IMR-90 (cell line): ENCODE results near the gene TMEM63C. TPM values are rescaled to one million over a fixed set of nuclear protein-coding genes. Genes with fewer than 3 reads are reported as not detected.

Experiments used
- ATAC-seq: fragments of 200-7000 bp; cut with Tn5 transposase; 2 replicates; pipeline ENCODE4 v1.9.1; 2020; ENCODE audit warnings: low read depth, mild to moderate bottlenecking, moderate library complexity
- BruUV-seq: library from RNA; stranded (reverse); fragments of 400-500 nt; replicated peaks from 2 replicates; lab custom pipeline; 2021; lab: Mats Ljungman, UMichigan
- CTCF ChIA-PET: fragments of 300-600 bp; formaldehyde crosslinking; extraction: SDS; loops from one replicate; lab custom pipeline; 2021; ENCODE audit warnings: antibody characterized with exemption; lab: Yijun Ruan, JAX
- POLR2A ChIA-PET: fragments of 300-600 bp; sonication (Branson Sonifier 250); formaldehyde crosslinking; loops from one replicate; lab custom pipeline; 2022; ENCODE audit warnings: antibody characterized with exemption; ENCODE audit not compliant: unreplicated experiment; lab: Charles Lee
- DNase-seq: peaks from one replicate; pipeline ENCODE4 v3.0.0; 2013
- H2AFZ ChIP-seq: replicated peaks from 2 replicates; pipeline ENCODE3; 2013; ENCODE audit warnings: low read length, mild to moderate bottlenecking; ENCODE audit not compliant: poor library complexity
- H2AK5ac ChIP-seq: 2 replicates; pipeline ENCODE4 v1.6.1; 2013; ENCODE audit warnings: low read depth, low read length, inconsistent platforms
- H2AK9ac ChIP-seq: replicated peaks from 2 replicates; pipeline ENCODE3; 2013; ENCODE audit warnings: mild to moderate bottlenecking, low read depth, low read length, moderate library complexity; ENCODE audit not compliant: poor library complexity
- H2BK120ac ChIP-seq: 2 replicates; pipeline ENCODE4 v1.6.1; 2013; ENCODE audit warnings: low read depth, low read length, inconsistent platforms
- H2BK15ac ChIP-seq: 3 replicates; pipeline ENCODE4 v1.6.1; 2013; ENCODE audit warnings: low read depth, low read length, inconsistent platforms
- H2BK20ac ChIP-seq: 2 replicates; pipeline ENCODE4 v1.6.1; 2013; ENCODE audit warnings: low read depth, mild to moderate bottlenecking, inconsistent platforms, low read length, moderate library complexity
- H2BK5ac ChIP-seq: 2 replicates; pipeline ENCODE4 v1.6.1; 2013; ENCODE audit warnings: mild to moderate bottlenecking, low read depth, low read length, inconsistent platforms; ENCODE audit not compliant: poor library complexity, severe bottlenecking
- H3K14ac ChIP-seq: replicated peaks from 2 replicates; pipeline ENCODE4 v1.6.1; 2013; ENCODE audit warnings: low read depth, low read length, inconsistent platforms
- H3K18ac ChIP-seq: 2 replicates; pipeline ENCODE4 v1.6.1; 2013; ENCODE audit warnings: low read depth, low read length, control low read depth
- H3K23ac ChIP-seq: 2 replicates; pipeline ENCODE4 v1.6.1; 2013; ENCODE audit warnings: low read depth, low read length, inconsistent platforms
- H3K27ac ChIP-seq: 2 replicates; pipeline ENCODE4 v1.5.1; 2013; ENCODE audit warnings: mild to moderate bottlenecking, control low read depth, low read length; ENCODE audit not compliant: insufficient read depth
- H3K27me3 ChIP-seq: 2 replicates; pipeline ENCODE4 v1.6.1; 2013; ENCODE audit warnings: low read length; ENCODE audit not compliant: control insufficient read depth, insufficient read depth
- H3K36me3 ChIP-seq: 2 replicates; pipeline ENCODE4 v1.6.1; 2013; ENCODE audit warnings: low read length, mixed read lengths; ENCODE audit not compliant: control insufficient read depth, insufficient read depth
- H3K4ac ChIP-seq: 2 replicates; pipeline ENCODE4 v1.6.1; 2013; ENCODE audit warnings: low read depth, low read length, inconsistent platforms
- H3K4me1 ChIP-seq: 2 replicates; pipeline ENCODE4 v1.6.1; 2013; ENCODE audit warnings: low read length, mixed read lengths; ENCODE audit not compliant: control insufficient read depth, insufficient read depth
- H3K4me2 ChIP-seq: 2 replicates; pipeline ENCODE4 v1.6.1; 2013; ENCODE audit warnings: low read depth, mild to moderate bottlenecking, control low read depth, low read length, moderate library complexity
- H3K4me3 ChIP-seq: 2 replicates; pipeline ENCODE4 v1.5.1; 2013; ENCODE audit warnings: low read depth, mild to moderate bottlenecking, control low read depth, low read length, moderate library complexity; ENCODE audit not compliant: insufficient read depth
- H3K56ac ChIP-seq: 2 replicates; pipeline ENCODE4 v1.6.1; 2013; ENCODE audit warnings: low read length, inconsistent platforms; ENCODE audit not compliant: insufficient read depth; ENCODE audit errors: extremely low read depth
- H3K79me1 ChIP-seq, 2 experiments: 2 replicates each; pipeline ENCODE4 v1.6.1; 2013; ENCODE audit warnings: low read length in 2 of 2, inconsistent platforms in 1 of 2, low read depth in 1 of 2
- H3K9ac ChIP-seq: 2 replicates; pipeline ENCODE4 v1.6.1; 2013; ENCODE audit warnings: low read depth, low read length, control low read depth
- H3K9me1 ChIP-seq: 2 replicates; pipeline ENCODE4 v1.6.1; 2013; ENCODE audit warnings: low read length, inconsistent platforms; ENCODE audit not compliant: insufficient read depth
- H3K9me3 ChIP-seq: 2 replicates; pipeline ENCODE4 v1.6.1; 2013; ENCODE audit warnings: low read length; ENCODE audit not compliant: control insufficient read depth, insufficient read depth
- H4K20me1 ChIP-seq: 2 replicates; pipeline ENCODE4 v1.6.1; 2013; ENCODE audit warnings: low read length, inconsistent platforms; ENCODE audit not compliant: insufficient read depth
- H4K5ac ChIP-seq: 2 replicates; pipeline ENCODE4 v1.6.1; 2013; ENCODE audit warnings: mild to moderate bottlenecking, low read depth, low read length, control low read depth
- H4K8ac ChIP-seq, 2 experiments: 2 replicates each; pipeline ENCODE4 v1.6.1; 2013; ENCODE audit warnings: low read depth in 2 of 2, low read length in 2 of 2, control low read depth in 1 of 2, inconsistent platforms in 1 of 2
- H4K91ac ChIP-seq: 2 replicates; pipeline ENCODE4 v1.6.1; 2013; ENCODE audit warnings: low read depth, low read length, inconsistent platforms; ENCODE audit not compliant: insufficient read depth
- BHLHE40 ChIP-seq: fragments of 150-350 bp; IDR thresholded peaks from 2 replicates; pipeline ENCODE4 v1.6.1; 2016; ENCODE audit warnings: mild to moderate bottlenecking, low read depth, low read length
- CHD1 ChIP-seq: IDR thresholded peaks from 2 replicates; pipeline ENCODE4 v1.6.1; 2012; ENCODE audit warnings: low read depth, low read length, improper control_type of control experiment
- NFE2L2 ChIP-seq: fragments of 150-350 bp; IDR thresholded peaks from 2 replicates; pipeline ENCODE4 v1.6.1; 2016; ENCODE audit warnings: low read depth, mild to moderate bottlenecking, low read length
- SMC3 ChIP-seq: fragments of 150-350 bp; IDR thresholded peaks from 2 replicates; pipeline ENCODE4 v1.6.1; 2016; ENCODE audit warnings: low read depth, mild to moderate bottlenecking, antibody characterized with exemption, low read length, moderate library complexity
- WGBS, 2 experiments: methylation state at CpG; one replicate each; pipeline versions ENCODE4 v1.1.5 to v1.1.7; 2013; ENCODE audit warnings: missing lambda C conversion rate in 2 of 2; ENCODE audit not compliant: insufficient read length in 1 of 2; ENCODE audit errors: extremely low coverage in 2 of 2; 5-methylcytosine and 5-hydroxymethylcytosine counted together
- dilution Hi-C: fragments of 300-500 bp; cut with HindIII; formaldehyde crosslinking; loops from one replicate; pipeline ENCODE4 v1.14.3; 2018; ENCODE audit warnings: low sequenced_read_pairs; ENCODE audit not compliant: unreplicated experiment
- in situ Hi-C: fragments of 300-500 bp; cut with MboI; formaldehyde crosslinking; loops from 3 replicates; pipeline ENCODE4 v1.14.3; 2019; ENCODE audit warnings: low sequenced_read_pairs, inconsistent platforms, mixed read lengths
- intact Hi-C: fragments of 100-400 bp; cut with micrococcal nuclease; formaldehyde crosslinking; loops from 2 replicates; pipeline ENCODE4 v1.10.0; 2022
- polyA plus RNA-seq, 3 experiments: library from polyadenylated mRNA; depleted of rRNA; stranded (reverse); fragments of >200 nt; gene quantifications; 2 replicates each; pipeline ENCODE4 v1.2.3, GENCODE V29; 2012; ENCODE audit warnings: low replicate concordance in 1 of 3
- total RNA-seq: library from RNA; depleted of rRNA; stranded (reverse); fragments of >200 nt; gene quantifications from 2 replicates; pipeline ENCODE4 v1.2.3, GENCODE V29; 2012

The TMEM63C gene
- total and polyA plus RNA-seq, 2 of the 4 experiments (the other 2 are of a cell fraction), result under 0.01 TPM; not detected in 1

- Histone ChIP-seq H2BK15ac (no peak overlapping the region), H3K9me3 (no peaks in the 10 kb centered on the region), H2BK20ac (no peak overlapping the region), H4K20me1 (no peaks in the 10 kb centered on the region), H3K18ac (no peak overlapping the region), H3K4me1 (no peaks in the 10 kb centered on the region), H3K36me3 (no peaks in the 10 kb centered on the region), H4K5ac (no peak overlapping the region), H2BK5ac (no peak overlapping the region), H3K14ac (no peak overlapping the region), H3K27me3 (peaks cover 3% of the 10 kb centered on the region; the same call in 1 of the 2 replicates), H4K91ac (no peak overlapping the region), H3K4me2 (no peak overlapping the region), H3K79me1 (no peaks in the 10 kb centered on the region), H3K9ac (no peak overlapping the region), H2AFZ (no peak overlapping the region), H3K27ac (no peak overlapping the region), H3K23ac (no peak overlapping the region), H3K56ac (no peak overlapping the region), H3K9me1 (no peaks in the 10 kb centered on the region), H3K4ac (no peak overlapping the region), H2BK120ac (no peak overlapping the region), H2AK9ac (no peak overlapping the region), H2AK5ac (no peak overlapping the region), H4K8ac (no peak overlapping the region), H3K4me3 (no peak overlapping the region)
- CTCF ChIA-PET, result no interaction called here
- intact Hi-C loops, result loop anchor here (5.0 kb wide), 1 partner anchor 1080 kb away; no protein-coding TSS in a partner anchor
- ATAC-seq, result no peak
- WGBS, 2 experiments, result 60% methylated on average over 2 of the region's 4 CpGs; no CpG with 5 or more reads in 1 of the 2 experiments
- in situ Hi-C loops, result no loop called here
- DNase-seq, result no peak
- dilution Hi-C loops, result no loop called here
- no peak for TF ChIP-seq CHD1
- TF ChIP-seq NFE2L2, result no peak
- TF ChIP-seq BHLHE40, result no peak
- TF ChIP-seq SMC3, result no peak
- POLR2A ChIA-PET, result no interaction called here
- BruUV-seq, result no TSS peak
Observed at GRCh38 chr14:77212097-77212870, 30.7 kb downstream of the TMEM63C start.
